Ishikawa (cell line): Measurements from ENCODE around the gene TMSB4X.

Source experiments
- CEBPB ChIP-seq: IDR thresholded peaks from 2 replicates; pipeline ENCODE4 v1.6.1; 2012
- EGR1 ChIP-seq: IDR thresholded peaks from 2 replicates; pipeline ENCODE4 v1.6.1; 2012
- FOXM1 ChIP-seq: IDR thresholded peaks from 2 replicates; pipeline ENCODE4 v1.6.1; 2012; ENCODE audit warnings: low read depth, borderline replicate concordance
- TAF1 ChIP-seq: IDR thresholded peaks from 2 replicates; pipeline ENCODE4 v1.6.1; 2012; ENCODE audit warnings: low read depth, mild to moderate bottlenecking
- TF ChIP-seq, protein P1 (sequence below): IDR thresholded peaks from 2 replicates; pipeline ENCODE4 v1.6.1; 2012
- TF ChIP-seq, protein P2 (sequence below): IDR thresholded peaks from 2 replicates; pipeline ENCODE4 v1.6.1; 2012

DNA sequence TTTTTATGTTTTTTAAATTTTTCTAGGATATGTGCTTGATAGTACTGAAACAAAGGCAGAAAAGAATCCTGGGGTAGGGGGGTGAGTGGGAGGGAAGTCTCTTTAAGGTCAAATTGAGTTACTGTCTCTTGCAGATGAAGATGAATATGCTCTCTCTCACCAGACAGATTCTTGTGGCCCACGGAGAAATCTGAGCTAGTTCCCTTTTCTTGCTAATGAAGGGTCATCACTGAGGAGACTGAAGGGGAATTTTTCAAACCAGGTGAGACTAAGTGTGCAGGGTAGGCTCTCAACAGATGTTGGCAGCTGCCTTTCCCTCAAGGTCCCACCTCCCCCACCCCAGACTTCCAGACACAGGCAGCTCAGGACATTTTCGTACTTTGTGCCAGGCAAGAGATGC, 48.0 kb downstream of the TMSB4X start:
- no peak for TF ChIP-seq CEBPB
- TF ChIP-seq FOXM1 = no peak
- TF ChIP-seq, protein P1, sequence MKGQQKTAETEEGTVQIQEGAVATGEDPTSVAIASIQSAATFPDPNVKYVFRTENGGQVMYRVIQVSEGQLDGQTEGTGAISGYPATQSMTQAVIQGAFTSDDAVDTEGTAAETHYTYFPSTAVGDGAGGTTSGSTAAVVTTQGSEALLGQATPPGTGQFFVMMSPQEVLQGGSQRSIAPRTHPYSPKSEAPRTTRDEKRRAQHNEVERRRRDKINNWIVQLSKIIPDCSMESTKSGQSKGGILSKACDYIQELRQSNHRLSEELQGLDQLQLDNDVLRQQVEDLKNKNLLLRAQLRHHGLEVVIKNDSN = no peak
- TF ChIP-seq, protein P2, sequence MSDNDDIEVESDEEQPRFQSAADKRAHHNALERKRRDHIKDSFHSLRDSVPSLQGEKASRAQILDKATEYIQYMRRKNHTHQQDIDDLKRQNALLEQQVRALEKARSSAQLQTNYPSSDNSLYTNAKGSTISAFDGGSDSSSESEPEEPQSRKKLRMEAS = no peak
- no peak for TF ChIP-seq TAF1
- TF ChIP-seq EGR1 = no peak
